Psoas muscle (tissue), 8 donors: ENCODE data around the gene IGF1. TPM values are rescaled to one million over a fixed set of nuclear protein-coding genes. Genes with fewer than 3 reads are reported as not detected.

Experiments
- ATAC-seq, 4 donors: fragments of 200-7000 bp; cut with Tn5 transposase; one replicate each; pipeline ENCODE4 v1.9.1; 2020; ENCODE audit warnings: moderate library complexity in 3 of 4, mild to moderate bottlenecking in 2 of 4
- DNase-seq, 2 donors: peaks; one replicate each; pipeline ENCODE4 v3.0.0-alpha.2; 2020
- H3K27ac ChIP-seq: fragments of 200-600 bp; one replicate; pipeline ENCODE4 v1.8.0; 2022
- H3K27me3 ChIP-seq, 3 donors: fragments of 200-600 bp in 1 of 3; one replicate each; pipeline versions ENCODE4 v1.6.1 to v1.8.0; 2013 to 2022; ENCODE audit warnings: low read length in 2 of 3, mild to moderate bottlenecking in 2 of 3, moderate library complexity in 1 of 3; ENCODE audit not compliant: insufficient read depth in 3 of 3
- H3K36me3 ChIP-seq, 2 donors: fragments of 200-600 bp in 1 of 2; one replicate each; pipeline versions ENCODE4 v1.6.1 to v1.8.0; 2013 to 2022; ENCODE audit warnings: low read depth in 1 of 2, mild to moderate bottlenecking in 1 of 2, moderate library complexity in 1 of 2; ENCODE audit not compliant: insufficient read depth in 1 of 2
- H3K4me1 ChIP-seq: fragments of 200-600 bp; one replicate; pipeline ENCODE4 v1.8.0; 2022
- H3K4me3 ChIP-seq: fragments of 200-600 bp; one replicate; pipeline ENCODE4 v1.8.0; 2022; ENCODE audit warnings: mild to moderate bottlenecking
- H3K9me3 ChIP-seq: fragments of 200-600 bp; one replicate; pipeline ENCODE4 v1.8.0; 2022
- WGBS, 3 donors: extraction: QIAGEN DNeasy Blood & Tissue Kit; methylation state at CpG; one replicate each; pipeline versions ENCODE4 v1.1.6 to v1.1.7; 2013; 5-methylcytosine and 5-hydroxymethylcytosine counted together
- intact Hi-C, 2 donors: fragments of 100-400 bp; cut with DNase I; formaldehyde crosslinking; loops; one replicate each; pipeline versions ENCODE4 v1.11.0 to v1.14.2; 2022
- polyA plus RNA-seq, 3 donors: library from polyadenylated mRNA; stranded (reverse); fragments of 200-250 nt; gene quantifications; one replicate each; pipeline ENCODE4 v1.2.3, GENCODE V29; 2013
- total RNA-seq, 4 donors: library from RNA; stranded (reverse); fragmentation: NEBNext Ultra II Directional in 2 of 4; extraction: Animal tissue kit (Norgen Biotek cat#: 25700) in 2 of 4; gene quantifications; one replicate each; pipeline versions ENCODE4 v1.2.1 to v1.2.4, GENCODE V29; 2021 to 2023
- TF ChIP-seq, protein P1 (sequence below): fragments of 200-600 bp; IDR thresholded peaks from one replicate; pipeline ENCODE4 v1.8.0; 2022; ENCODE audit warnings: antibody characterized with exemption
- donor health status: healthy with polysubstance abuse.
- donor health status: DM: no; HTN: no; CAD: no; lungs with moderate emphysema.
- donor health status: Bipolar disorder and iron deficiency.
- donor health status: healthy.
- donor health status: DM: yes; HTN: yes; CAD: no.
- donor health status: DM: no; HTN: no; CAD: no.
- donor health status: DM: no; HTN: no; CAD: no.
- donor health status: DM: yes; HTN: yes; CAD: no.

Gene IGF1
- total and polyA plus RNA-seq, 7 donors: 5.3 to 30.2 (median 18.7) TPM

DNA sequence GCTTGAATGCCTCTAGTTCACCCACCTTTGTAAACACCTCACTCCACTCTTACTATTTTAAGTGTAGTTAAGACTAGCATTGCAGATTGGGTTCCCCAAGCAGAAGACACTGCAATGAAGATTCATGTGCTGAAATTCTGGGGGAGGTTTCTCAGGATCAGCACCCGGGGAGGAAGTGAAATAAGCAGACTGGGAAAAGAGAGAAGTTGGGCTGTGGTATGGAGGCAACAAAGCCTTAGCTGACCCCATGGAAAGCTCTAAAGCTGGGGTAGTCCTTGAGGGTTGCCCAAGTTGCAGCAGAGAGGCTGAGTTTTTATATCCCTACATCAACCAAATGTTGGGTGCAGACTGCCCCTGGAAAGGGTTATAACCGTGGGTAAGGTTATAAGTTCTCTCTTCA is 23.9 kb upstream of the IGF1 start:
- ATAC-seq: no peak
- no peak for DNase-seq
- TF ChIP-seq, protein P1, sequence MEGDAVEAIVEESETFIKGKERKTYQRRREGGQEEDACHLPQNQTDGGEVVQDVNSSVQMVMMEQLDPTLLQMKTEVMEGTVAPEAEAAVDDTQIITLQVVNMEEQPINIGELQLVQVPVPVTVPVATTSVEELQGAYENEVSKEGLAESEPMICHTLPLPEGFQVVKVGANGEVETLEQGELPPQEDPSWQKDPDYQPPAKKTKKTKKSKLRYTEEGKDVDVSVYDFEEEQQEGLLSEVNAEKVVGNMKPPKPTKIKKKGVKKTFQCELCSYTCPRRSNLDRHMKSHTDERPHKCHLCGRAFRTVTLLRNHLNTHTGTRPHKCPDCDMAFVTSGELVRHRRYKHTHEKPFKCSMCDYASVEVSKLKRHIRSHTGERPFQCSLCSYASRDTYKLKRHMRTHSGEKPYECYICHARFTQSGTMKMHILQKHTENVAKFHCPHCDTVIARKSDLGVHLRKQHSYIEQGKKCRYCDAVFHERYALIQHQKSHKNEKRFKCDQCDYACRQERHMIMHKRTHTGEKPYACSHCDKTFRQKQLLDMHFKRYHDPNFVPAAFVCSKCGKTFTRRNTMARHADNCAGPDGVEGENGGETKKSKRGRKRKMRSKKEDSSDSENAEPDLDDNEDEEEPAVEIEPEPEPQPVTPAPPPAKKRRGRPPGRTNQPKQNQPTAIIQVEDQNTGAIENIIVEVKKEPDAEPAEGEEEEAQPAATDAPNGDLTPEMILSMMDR: no peak
- 74 to 84% (median 76%) methylated on average over 2 of the region's 2 CpGs for WGBS, 3 donors
- Histone ChIP-seq H3K36me3 (no peaks in the 10 kb centered on the region), H3K4me3 (no peak overlapping the region), H3K4me1 (no peaks in the 10 kb centered on the region), H3K27ac (no peak overlapping the region), H3K9me3 (no peaks in the 10 kb centered on the region), H3K27me3 (peaks cover 0 to 2% (median 0%) of the 10 kb centered on the region in 3 donors)
- intact Hi-C loops: no loop called here

DNA sequence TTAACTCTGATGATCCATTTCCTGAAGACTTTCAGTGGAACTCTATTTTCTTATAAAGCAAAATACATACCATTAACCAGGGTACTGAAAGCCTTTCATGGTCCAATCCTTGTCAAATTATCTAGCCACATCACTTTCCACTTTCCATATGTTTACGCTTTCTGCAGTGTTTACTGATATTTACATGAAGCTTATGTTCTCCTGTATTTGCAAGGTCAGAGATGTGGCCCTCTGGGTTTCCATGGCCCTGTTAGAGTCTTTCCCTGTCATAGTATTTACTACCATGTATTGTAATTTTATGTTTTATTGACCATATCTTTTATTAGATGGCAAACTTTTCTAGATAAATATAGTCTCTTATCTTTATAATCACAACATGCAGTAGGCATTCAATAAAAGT is 23.5 kb upstream of the IGF1 start:
- Histone ChIP-seq H3K27ac (no peak overlapping the region), H3K9me3 (no peaks in the 10 kb centered on the region), H3K36me3 (no peaks in the 10 kb centered on the region), H3K4me3 (no peak overlapping the region), H3K27me3 (peaks cover 0 to 2% (median 0%) of the 10 kb centered on the region in 3 donors), H3K4me1 (no peaks in the 10 kb centered on the region)
- DNase-seq: no peak
- ATAC-seq: no peak
- TF ChIP-seq, protein P1: no peak
- intact Hi-C loops: no loop called here
- WGBS, 3 donors: 0% methylated on average over 1 of the region's 1 CpG

DNA sequence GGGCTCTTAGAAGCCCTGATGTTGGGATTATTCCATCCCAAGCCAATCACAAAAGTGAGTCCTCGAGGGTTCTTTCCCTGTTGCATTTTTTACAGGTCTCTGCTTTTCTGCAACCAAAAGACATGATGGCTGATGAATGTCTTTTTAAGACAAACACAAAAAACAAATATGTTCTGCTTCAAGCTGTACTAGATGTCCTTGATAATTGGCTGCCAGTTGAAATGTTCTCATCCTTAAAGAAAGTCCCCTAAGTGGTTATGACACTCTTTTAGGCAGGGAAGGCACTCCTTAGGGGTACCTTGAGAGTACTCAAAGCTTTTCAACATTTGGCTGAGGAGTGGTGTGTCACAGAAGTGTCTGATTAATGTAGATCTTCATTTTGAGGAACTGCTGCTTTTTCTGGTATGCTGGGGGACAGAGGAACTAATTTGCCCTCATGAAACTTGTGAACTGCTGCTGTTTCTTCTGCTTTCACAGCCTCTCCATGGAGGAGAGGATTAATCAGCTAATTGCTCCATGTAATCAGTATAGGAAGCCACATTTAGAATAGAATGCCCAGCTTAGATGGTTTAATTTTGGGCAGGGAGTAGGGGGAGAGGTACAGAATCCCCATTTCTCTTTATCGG is 22.8 kb upstream of the IGF1 start:
- H3K4me3 ChIP-seq: no peak overlapping the region
- H3K27ac ChIP-seq: no peak overlapping the region
- TF ChIP-seq, protein P1: no peak
- peaks cover 0 to 2% (median 0%) of the 10 kb centered on the region in 3 donors for H3K27me3 ChIP-seq
- ATAC-seq: peak in 1 of 4 donors; percentile 22
- H3K4me1 ChIP-seq: no peaks in the 10 kb centered on the region
- intact Hi-C loops: no loop called here
- no peaks in the 10 kb centered on the region for H3K9me3 ChIP-seq
- WGBS, 3 donors: 65 to 82% (median 77%) methylated on average over 2 of the region's 2 CpGs
- no peaks in the 10 kb centered on the region for H3K36me3 ChIP-seq
- no peak for DNase-seq

DNA sequence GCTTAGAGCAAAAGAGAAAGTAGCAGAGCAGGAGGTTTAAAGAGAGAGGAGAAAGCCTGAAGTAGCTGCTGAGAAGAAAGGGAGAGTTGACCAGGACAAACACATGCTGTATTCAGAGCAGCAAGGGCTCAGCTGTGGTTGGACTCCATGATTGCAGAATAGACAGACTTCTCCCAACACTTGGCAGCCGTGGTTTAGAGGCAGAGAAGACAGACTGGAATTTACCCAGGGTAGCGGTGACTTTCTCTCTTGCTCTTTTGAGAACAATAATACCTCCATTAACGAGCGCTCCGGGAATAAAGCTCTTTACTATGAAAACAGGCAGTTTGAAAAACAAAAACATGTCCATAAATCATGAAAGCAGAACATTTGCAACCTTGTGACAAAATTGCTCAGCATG is 21.4 kb upstream of the IGF1 start:
- Histone ChIP-seq H3K4me3 (no peak overlapping the region), H3K4me1 (no peaks in the 10 kb centered on the region), H3K36me3 (no peaks in the 10 kb centered on the region), H3K27ac (no peak overlapping the region), H3K9me3 (no peaks in the 10 kb centered on the region), H3K27me3 (no peaks in the 10 kb centered on the region)
- TF ChIP-seq, protein P1: no peak
- intact Hi-C loops: no loop called here
- DNase-seq (peak in 1 of 2 donors; percentile 44), ATAC-seq (peak in 1 of 4 donors; percentile 63)
- 24 to 51% (median 35%) methylated on average over 5 of the region's 5 CpGs for WGBS, 3 donors

DNA sequence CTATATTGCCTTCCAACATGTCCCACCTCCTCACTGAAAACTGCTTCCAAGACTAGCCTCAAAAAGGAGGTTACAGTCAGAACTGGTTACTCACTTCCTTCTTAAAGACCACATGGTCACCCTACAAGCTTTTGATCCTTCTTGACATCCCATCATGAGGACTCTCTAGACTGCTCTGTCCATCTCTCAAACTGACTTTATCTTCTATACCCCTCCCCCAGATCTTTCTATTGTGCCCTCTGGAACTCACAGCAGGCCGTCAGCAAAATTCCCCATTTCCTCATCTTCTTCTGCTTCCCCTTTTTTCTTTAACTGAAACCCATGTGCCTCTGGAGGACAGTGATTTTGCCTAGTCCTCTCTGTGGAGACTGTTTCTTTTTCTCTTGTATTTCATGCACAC is 18.1 kb upstream of the IGF1 start:
- intact Hi-C loops: loop anchor here in 1 of 2 donors (10.0 kb wide), 1 partner anchor 266 kb away; no protein-coding TSS in a partner anchor
- Histone ChIP-seq H3K27me3 (no peaks in the 10 kb centered on the region), H3K4me1 (no peaks in the 10 kb centered on the region), H3K4me3 (no peak overlapping the region), H3K27ac (no peak overlapping the region), H3K9me3 (no peaks in the 10 kb centered on the region), H3K36me3 (no peaks in the 10 kb centered on the region)
- 72 to 81% (median 80%) methylated on average over 1 of the region's 1 CpG for WGBS, 3 donors
- no peak for ATAC-seq
- TF ChIP-seq, protein P1: no peak
- DNase-seq: no peak
